Naive thymus-derived CD4-positive, alpha-beta T cell (primary cell): ENCODE data around the gene DKC1. TPM values are rescaled to one million over a fixed set of nuclear protein-coding genes. Genes with fewer than 3 reads are reported as not detected.
A peak's percentile ranks its signal among the peaks of the same experiment; 100 is the strongest.

Source experiments
- ATAC-seq: fragments of 150-1000 bp; cut with Tn5 transposase; 2 replicates; pipeline ENCODE4 v1.10.0; 2021; ENCODE audit warnings: mild to moderate bottlenecking, moderate library complexity
- CTCF ChIA-PET: fragments of 350-600 bp; sonication (Branson Sonifier 250); formaldehyde crosslinking; loops from one replicate; lab custom pipeline; 2021; ENCODE audit warnings: antibody characterized with exemption; lab: Charles Lee
- POLR2A ChIA-PET: fragments of 350-600 bp; sonication (Branson Sonifier 250); formaldehyde crosslinking; loops from one replicate; lab custom pipeline; 2021; ENCODE audit warnings: antibody characterized with exemption, inconsistent platforms; lab: Charles Lee
- DNase-seq, 9 donors: peaks; one replicate each; pipeline versions ENCODE4 v3.0.0 to v3.0.0-alpha.2; 2020 to 2022; ENCODE audit warnings: mixed read lengths in 1 of 9
- H3K27ac ChIP-seq: one replicate; pipeline ENCODE4 v1.7.0; 2013; ENCODE audit warnings: mild to moderate bottlenecking, low read depth, low read length, moderate library complexity
- H3K27me3 ChIP-seq, 2 donors: one replicate each; pipeline ENCODE4 v1.7.0; 2013; ENCODE audit warnings: low read length in 2 of 2, mild to moderate bottlenecking in 2 of 2, moderate library complexity in 2 of 2; ENCODE audit not compliant: control insufficient read depth in 2 of 2, insufficient read depth in 2 of 2
- H3K36me3 ChIP-seq, 3 experiments: 1 replicate in 2 of 3; 2 replicates in 1 of 3; pipeline ENCODE4 v1.7.0; 2013; ENCODE audit warnings: low read length in 3 of 3, mild to moderate bottlenecking in 3 of 3, moderate library complexity in 1 of 3; ENCODE audit not compliant: insufficient read depth in 3 of 3, control insufficient read depth in 2 of 3
- H3K4me1 ChIP-seq, 2 donors: one replicate each; pipeline ENCODE4 v1.7.0; 2013; ENCODE audit warnings: low read length in 2 of 2, mild to moderate bottlenecking in 2 of 2, moderate library complexity in 1 of 2; ENCODE audit not compliant: control insufficient read depth in 2 of 2, insufficient read depth in 2 of 2
- H3K4me3 ChIP-seq: 2 replicates; pipeline ENCODE4 v1.7.0; 2013; ENCODE audit warnings: mild to moderate bottlenecking, low read length
- H3K9me3 ChIP-seq, 3 experiments: 1 replicate in 2 of 3; 2 replicates in 1 of 3; pipeline ENCODE4 v1.7.0; 2013; ENCODE audit warnings: low read length in 3 of 3; ENCODE audit not compliant: control insufficient read depth in 2 of 3
- H3K27ac Mint-ChIP-seq, 9 donors: one replicate each; pipeline ENCODE4 v1.8.0; 2020 to 2022; ENCODE audit warnings: mixed read lengths in 9 of 9, mild to moderate bottlenecking in 8 of 9, moderate library complexity in 5 of 9, inconsistent platforms in 2 of 9
- H3K27me3 Mint-ChIP-seq, 5 donors: one replicate each; pipeline ENCODE4 v1.8.0; 2021 to 2022; ENCODE audit warnings: mixed read lengths in 5 of 5, mild to moderate bottlenecking in 1 of 5
- H3K36me3 Mint-ChIP-seq, 5 donors: one replicate each; pipeline ENCODE4 v1.8.0; 2020 to 2022; ENCODE audit warnings: mixed read lengths in 5 of 5, mild to moderate bottlenecking in 3 of 5, inconsistent platforms in 1 of 5
- H3K4me1 Mint-ChIP-seq, 7 donors: one replicate each; pipeline ENCODE4 v1.8.0; 2020 to 2022; ENCODE audit warnings: mixed read lengths in 7 of 7, mild to moderate bottlenecking in 3 of 7, inconsistent platforms in 1 of 7
- H3K4me3 Mint-ChIP-seq, 10 donors: one replicate each; pipeline ENCODE4 v1.8.0; 2020 to 2022; ENCODE audit warnings: mild to moderate bottlenecking in 10 of 10, mixed read lengths in 10 of 10, moderate library complexity in 6 of 10, inconsistent platforms in 2 of 10
- H3K9me3 Mint-ChIP-seq, 11 donors: one replicate each; pipeline ENCODE4 v1.8.0; 2020 to 2022; ENCODE audit warnings: mixed read lengths in 11 of 11, mild to moderate bottlenecking in 4 of 11, inconsistent platforms in 1 of 11, moderate library complexity in 1 of 11
- intact Hi-C, 2 donors: fragments of 100-400 bp; cut with micrococcal nuclease; formaldehyde crosslinking; loops; one replicate each; pipeline ENCODE4 v1.15.1; 2023
- polyA plus RNA-seq, 2 donors: library from polyadenylated mRNA; unstranded; fragments of 300-500 nt; fragmentation: Illumina TruSeq; gene quantifications; one replicate each; pipeline ENCODE4 v1.2.3, GENCODE V29; 2021
- total RNA-seq, 6 experiments: library from RNA in 5 of 6; stranded (reverse) in 5 of 6; gene quantifications; 1 replicate in 5 of 6; 2 replicates in 1 of 6; pipeline ENCODE4 v1.2.3 and lab custom pipeline; 2021 to 2026

DKC1 gene
- total and polyA plus RNA-seq, 7 experiments from 2014 or later: 35.4 to 75.0 (median 64.9) TPM

DNA sequence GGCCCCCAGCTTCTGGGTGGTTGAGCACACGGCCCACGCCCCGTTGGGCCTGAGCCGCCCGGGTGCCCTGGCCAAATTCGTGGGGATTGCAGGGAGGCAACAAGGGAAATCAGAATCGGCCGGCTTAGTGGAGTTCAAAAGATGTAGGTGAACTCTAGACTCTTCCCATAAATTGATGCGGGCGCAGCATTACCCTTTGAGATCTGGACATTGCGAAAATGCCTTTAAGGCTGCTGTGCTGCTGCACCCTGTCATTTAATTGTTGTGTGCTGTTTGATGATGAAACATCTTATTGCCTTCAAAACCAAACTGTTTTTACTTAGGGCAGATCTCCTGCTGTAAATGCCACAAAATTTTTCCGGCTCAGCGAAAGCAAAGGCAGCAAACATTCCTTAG is 43.0 kb downstream of the DKC1 start:
- Histone ChIP-seq H3K36me3 (no peaks in the 10 kb centered on the region), H3K27me3 (no peaks in the 10 kb centered on the region), H3K27ac (peak overlapping the region; percentile 34), H3K4me3 (peak overlapping the region; percentile 55), H3K4me1 (peaks cover 0 to 22% of the 10 kb centered on the region in 2 donors), H3K9me3 (no peaks in the 10 kb centered on the region)
- no peak for ATAC-seq
- POLR2A ChIA-PET: interaction anchor here (0.9 to 2.1 kb wide), 2 partner anchors 23 to 43 kb away, joined by 3 to 15 read pairs; partner anchors contain the start of gene DKC1
- Mint-ChIP-seq H3K36me3 (peaks cover 0 to 3% (median 0%) of the 10 kb centered on the region in 5 donors), H3K27ac (peak overlapping the region in 6 of 9 donors; percentile 41 to 71 (median 53)), H3K27me3 (no peaks in the 10 kb centered on the region), H3K4me1 (peaks cover 6 to 40% (median 36%) of the 10 kb centered on the region in 7 donors), H3K9me3 (peaks cover 0 to 3% (median 0%) of the 10 kb centered on the region in 11 donors), H3K4me3 (peak overlapping the region; percentile 80 to 91 (median 83))
- intact Hi-C loops: loop anchor here (1.0 to 10.0 kb wide), 3 partner anchors 43 to 809 kb away; partner anchors contain the start of genes DKC1 (in 2 of the 2), FUNDC2 (in 1 of the 2), SPRY3 (in 1 of the 2) and TMLHE (in 1 of the 2)
- no peak for DNase-seq
- CTCF ChIA-PET: no interaction called here

- CTCF ChIA-PET: no interaction called here
These were observed 44.3 kb downstream of the DKC1 start for GRCh38 chrX:154806837-154807501.

DNA sequence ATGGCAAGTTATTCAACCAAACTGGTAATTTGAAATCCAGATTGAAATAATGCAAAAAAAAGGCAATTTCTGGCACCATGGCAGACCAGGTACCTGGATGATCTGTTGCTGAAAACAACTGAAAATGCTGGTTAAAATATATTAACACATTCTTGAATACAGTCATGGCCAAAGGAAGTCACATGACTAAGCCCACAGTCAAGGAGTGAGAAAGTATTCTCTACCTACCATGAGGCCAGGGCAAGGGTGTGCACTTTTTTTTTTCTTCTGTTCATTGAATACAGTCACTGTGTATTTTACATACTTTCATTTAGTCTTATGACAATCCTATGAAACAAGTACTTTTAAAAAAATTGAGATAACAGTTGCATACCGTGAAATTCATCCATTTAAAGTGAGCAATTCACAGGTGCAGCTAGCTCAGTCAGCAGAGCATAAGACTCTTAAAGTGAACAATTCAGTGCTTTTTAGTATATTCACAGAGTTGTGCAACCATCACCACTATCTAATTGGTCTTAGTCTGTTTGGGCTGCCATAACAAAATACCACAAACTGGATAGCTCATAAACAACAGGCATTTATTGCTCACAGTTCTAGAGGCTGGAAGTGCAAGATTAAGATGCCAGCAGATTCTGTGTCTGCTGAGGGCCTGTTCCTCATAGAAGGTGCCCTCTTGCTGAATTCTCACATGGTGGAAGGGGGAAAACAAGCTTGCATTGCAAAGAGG is 47.4 kb downstream of the DKC1 start:
- CTCF ChIA-PET: no interaction called here
- Histone ChIP-seq H3K36me3 (no peaks in the 10 kb centered on the region), H3K4me3 (no peak overlapping the region), H3K27ac (no peak overlapping the region), H3K4me1 (no peaks in the 10 kb centered on the region), H3K27me3 (no peaks in the 10 kb centered on the region), H3K9me3 (no peaks in the 10 kb centered on the region)
- POLR2A ChIA-PET: no interaction called here
- H3K4me3 Mint-ChIP-seq: no peak overlapping the region
- H3K9me3 Mint-ChIP-seq: peaks cover 0 to 3% (median 0%) of the 10 kb centered on the region in 11 donors
- peaks cover 0 to 3% (median 0%) of the 10 kb centered on the region in 5 donors for H3K36me3 Mint-ChIP-seq
- DNase-seq (no peak), ATAC-seq (no peak)
- no peak overlapping the region for H3K27ac Mint-ChIP-seq
- intact Hi-C loops: loop anchor here in 1 of 2 donors (10.0 kb wide), 1 partner anchor 805 kb away; the partner anchor contains the start of genes SPRY3 and TMLHE
- peaks cover 0 to 9% (median 0%) of the 10 kb centered on the region in 7 donors for H3K4me1 Mint-ChIP-seq
- peaks cover 0 to 19% (median 0%) of the 10 kb centered on the region in 5 donors for H3K27me3 Mint-ChIP-seq

More at GRCh38 chrX:154806837-154807501, 44.3 kb downstream of the DKC1 start:
- Mint-ChIP-seq H3K4me3 (no peak overlapping the region), H3K27ac (no peak overlapping the region), H3K36me3 (peaks cover 0 to 3% (median 0%) of the 10 kb centered on the region in 5 donors), H3K27me3 (peaks cover 0 to under 1% (median 0%) of the 10 kb centered on the region in 5 donors), H3K4me1 (peaks cover 6 to 32% (median 26%) of the 10 kb centered on the region in 7 donors), H3K9me3 (peaks cover 0 to 3% (median 0%) of the 10 kb centered on the region in 11 donors)
- intact Hi-C loops: loop anchor here in 1 of 2 donors (10.0 kb wide), 1 partner anchor 808 kb away; the partner anchor contains the start of genes SPRY3 and TMLHE
- no peaks in the 10 kb centered on the region for H3K9me3 ChIP-seq
- H3K36me3 ChIP-seq: no peaks in the 10 kb centered on the region
- POLR2A ChIA-PET: interaction anchor here (0.6 kb wide), 1 partner anchor 283 kb away, joined by 3 read pairs; no protein-coding TSS in a partner anchor
- no peak overlapping the region for H3K4me3 ChIP-seq
- peaks cover 0 to 13% of the 10 kb centered on the region in 2 donors for H3K4me1 ChIP-seq
- ATAC-seq (no peak), DNase-seq (no peak)
- H3K27me3 ChIP-seq: no peaks in the 10 kb centered on the region
- H3K27ac ChIP-seq: no peak overlapping the region

DNA sequence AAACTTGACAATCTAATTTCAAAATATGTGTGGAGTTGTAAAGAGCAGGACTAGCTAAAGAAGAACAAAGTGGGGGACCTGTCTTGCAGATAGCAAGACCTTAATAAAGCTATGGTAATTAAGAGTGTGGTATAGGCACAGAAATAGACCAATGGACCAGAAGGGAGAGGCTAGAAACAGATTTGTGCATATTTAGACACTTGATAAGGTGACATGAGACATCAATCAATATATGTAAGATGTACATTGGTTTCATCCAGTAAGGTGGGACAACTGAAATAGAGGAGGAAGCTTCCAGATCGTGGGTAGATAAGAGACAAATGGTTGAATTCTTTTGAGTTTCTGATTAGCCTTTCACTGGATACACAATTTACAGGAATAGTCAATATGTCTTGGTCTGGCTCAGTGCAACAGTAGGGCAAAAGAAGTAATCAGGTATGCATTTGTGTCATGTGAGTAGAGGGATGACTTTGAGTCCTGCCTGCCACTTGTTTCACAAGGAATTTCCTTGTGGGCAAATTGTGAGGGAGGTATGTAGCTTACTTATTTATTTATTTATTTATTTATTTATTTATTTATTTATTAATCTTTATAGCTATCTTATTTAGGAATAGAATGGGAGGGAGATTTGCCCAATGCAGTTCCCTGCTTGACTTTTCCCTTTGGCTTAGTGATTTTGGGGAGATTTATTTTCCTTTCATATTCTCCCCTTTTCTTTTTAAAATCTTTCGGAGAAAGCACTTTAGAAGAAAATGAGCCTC is 49.9 kb downstream of the DKC1 start:
- no peak overlapping the region for H3K4me3 ChIP-seq
- ChIA-PET CTCF (no interaction called here), POLR2A (no interaction called here)
- no peak overlapping the region for H3K27ac Mint-ChIP-seq
- no peak for DNase-seq
- intact Hi-C loops: no loop called here
- H3K36me3 ChIP-seq: no peaks in the 10 kb centered on the region
- no peak overlapping the region for H3K27ac ChIP-seq
- H3K27me3 ChIP-seq: no peaks in the 10 kb centered on the region
- no peaks in the 10 kb centered on the region for H3K4me1 ChIP-seq
- peaks cover 0 to 3% (median 0%) of the 10 kb centered on the region in 5 donors for H3K36me3 Mint-ChIP-seq
- no peak overlapping the region for H3K4me3 Mint-ChIP-seq
- peaks cover 0 to 2% (median 0%) of the 10 kb centered on the region in 7 donors for H3K4me1 Mint-ChIP-seq
- H3K9me3 Mint-ChIP-seq: no peaks in the 10 kb centered on the region
- no peaks in the 10 kb centered on the region for H3K9me3 ChIP-seq
- peaks cover 0 to 22% (median 0%) of the 10 kb centered on the region in 5 donors for H3K27me3 Mint-ChIP-seq
- ATAC-seq: no peak

DNA sequence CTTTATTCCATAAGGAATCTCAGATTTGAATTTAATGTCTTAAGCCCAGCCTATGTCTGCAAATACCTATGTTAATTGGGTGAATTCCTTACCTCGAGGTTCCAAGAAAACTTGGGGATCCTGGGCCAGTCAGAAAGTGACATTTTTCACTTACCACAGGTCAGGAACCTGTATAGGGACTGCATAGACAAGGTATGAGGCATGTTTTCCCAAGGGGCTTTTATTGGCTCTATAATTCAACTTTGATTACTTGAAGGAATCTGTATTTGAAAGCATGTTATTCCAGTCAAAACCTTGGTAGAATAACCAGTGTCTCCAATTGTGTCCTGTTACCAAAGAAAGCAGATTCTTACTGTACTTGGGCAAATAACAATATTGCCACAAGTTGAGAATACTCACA is 51.1 kb downstream of the DKC1 start:
- Histone ChIP-seq H3K36me3 (no peaks in the 10 kb centered on the region), H3K4me1 (no peaks in the 10 kb centered on the region), H3K9me3 (no peaks in the 10 kb centered on the region), H3K4me3 (no peak overlapping the region), H3K27me3 (no peaks in the 10 kb centered on the region), H3K27ac (no peak overlapping the region)
- CTCF ChIA-PET: no interaction called here
- Mint-ChIP-seq H3K27ac (no peak overlapping the region), H3K4me1 (peaks cover 0 to 2% (median 0%) of the 10 kb centered on the region in 7 donors), H3K27me3 (peaks cover 0 to 22% (median 0%) of the 10 kb centered on the region in 5 donors), H3K9me3 (no peaks in the 10 kb centered on the region), H3K4me3 (no peak overlapping the region), H3K36me3 (no peaks in the 10 kb centered on the region)
- POLR2A ChIA-PET: no interaction called here
- intact Hi-C loops: no loop called here
- ATAC-seq (no peak), DNase-seq (no peak)

- H3K36me3 ChIP-seq: no peaks in the 10 kb centered on the region
- Mint-ChIP-seq H3K4me1 (peaks cover 0 to 2% (median 0%) of the 10 kb centered on the region in 7 donors), H3K27ac (no peak overlapping the region), H3K36me3 (no peaks in the 10 kb centered on the region), H3K27me3 (peaks cover 0 to 26% (median 0%) of the 10 kb centered on the region in 5 donors), H3K9me3 (no peaks in the 10 kb centered on the region), H3K4me3 (no peak overlapping the region)
- H3K27me3 ChIP-seq: no peaks in the 10 kb centered on the region
- ATAC-seq (no peak), DNase-seq (no peak)
- intact Hi-C loops: no loop called here
- H3K4me1 ChIP-seq: no peaks in the 10 kb centered on the region
- no peak overlapping the region for H3K4me3 ChIP-seq
- no peak overlapping the region for H3K27ac ChIP-seq
- ChIA-PET CTCF (no interaction called here), POLR2A (no interaction called here)
- no peaks in the 10 kb centered on the region for H3K9me3 ChIP-seq
These were observed 52.7 kb downstream of the DKC1 start for GRCh38 chrX:154815274-154815818.
